Neural progenitor cell (in vitro differentiated cells): ENCODE data around the gene TOX2. TPM values are rescaled to one million over a fixed set of nuclear protein-coding genes. Genes with fewer than 3 reads are reported as not detected.

Experiments used
- DNase-seq: peaks from one replicate; pipeline ENCODE4 v3.0.0-alpha.2; 2016; ENCODE audit warnings: low spot score
- H2AFZ ChIP-seq: fragments of 200-600 bp; sonication (generic); replicated peaks from 2 replicates; pipeline ENCODE4 v1.6.1; 2016; ENCODE audit warnings: antibody characterized with exemption
- H3F3A ChIP-seq: fragments of 200-600 bp; sonication (generic); 2 replicates; pipeline ENCODE4 v1.6.1; 2016; ENCODE audit warnings: antibody characterized with exemption, low read depth
- H3K27ac ChIP-seq: fragments of 200-600 bp; sonication (generic); 2 replicates; pipeline ENCODE4 v1.5.1; 2016; ENCODE audit warnings: mild to moderate bottlenecking
- H3K27me3 ChIP-seq: fragments of 200-600 bp; sonication (generic); 2 replicates; pipeline ENCODE4 v1.6.1; 2016; ENCODE audit warnings: mild to moderate bottlenecking, moderate library complexity
- H3K36me3 ChIP-seq: fragments of 200-600 bp; sonication (generic); 2 replicates; pipeline ENCODE4 v1.5.1; 2016
- H3K4me1 ChIP-seq: fragments of 200-600 bp; sonication (generic); 2 replicates; pipeline ENCODE4 v1.6.1; 2016; ENCODE audit warnings: mixed run types
- H3K4me2 ChIP-seq: fragments of 200-600 bp; sonication (generic); 2 replicates; pipeline ENCODE4 v1.6.1; 2016
- H3K4me3 ChIP-seq: fragments of 200-600 bp; sonication (generic); 2 replicates; pipeline ENCODE4 v1.5.1; 2016
- H3K79me2 ChIP-seq: fragments of 200-600 bp; sonication (generic); 2 replicates; pipeline ENCODE4 v1.6.1; 2016; ENCODE audit warnings: low read depth
- H3K9ac ChIP-seq: fragments of 200-600 bp; sonication (generic); 2 replicates; pipeline ENCODE4 v1.6.1; 2016
- H3K9me3 ChIP-seq: fragments of 200-600 bp; sonication (generic); 2 replicates; pipeline ENCODE4 v1.5.1; 2016; ENCODE audit warnings: low read depth
- H4K20me1 ChIP-seq: fragments of 200-600 bp; sonication (generic); 2 replicates; pipeline ENCODE4 v1.6.1; 2016; ENCODE audit warnings: low read depth
- H3K27ac Mint-ChIP-seq: 3 replicates; pipeline ENCODE4 v1.8.0; 2021; ENCODE audit warnings: mixed read lengths
- H3K27me3 Mint-ChIP-seq: 2 replicates; pipeline ENCODE4 v1.8.0; 2022; ENCODE audit warnings: low read depth, mild to moderate bottlenecking, inconsistent platforms, moderate library complexity, mixed read lengths; ENCODE audit not compliant: insufficient read depth
- H3K36me3 Mint-ChIP-seq: 3 replicates; pipeline ENCODE4 v1.8.0; 2021; ENCODE audit warnings: mixed read lengths
- H3K4me1 Mint-ChIP-seq: 3 replicates; pipeline ENCODE4 v1.8.0; 2021; ENCODE audit warnings: mixed read lengths
- H3K4me3 Mint-ChIP-seq: 3 replicates; pipeline ENCODE4 v1.8.0; 2021; ENCODE audit warnings: mild to moderate bottlenecking, moderate library complexity, mixed read lengths
- H3K9me3 Mint-ChIP-seq: 3 replicates; pipeline ENCODE4 v1.8.0; 2020; ENCODE audit warnings: mixed read lengths
- EZH2 ChIP-seq: fragments of 200-600 bp; sonication (generic); IDR thresholded peaks from 2 replicates; pipeline ENCODE4 v1.6.1; 2017; ENCODE audit warnings: antibody characterized with exemption, mild to moderate bottlenecking, moderate library complexity
- EZH2phosphoT487 ChIP-seq: fragments of 200-600 bp; sonication (generic); IDR thresholded peaks from 2 replicates; pipeline ENCODE4 v1.6.1; 2017; ENCODE audit warnings: antibody characterized with exemption
- total RNA-seq: library from RNA; depleted of rRNA; stranded (reverse); fragments of >200 nt; gene quantifications from 2 replicates; pipeline ENCODE4 v1.2.3, GENCODE V29; 2015; ENCODE audit warnings: low replicate concordance
- TF ChIP-seq, protein P1 (sequence below): fragments of 200-600 bp; sonication (generic); IDR thresholded peaks from 2 replicates; pipeline ENCODE4 v1.5.1; 2017; ENCODE audit warnings: antibody characterized with exemption, mild to moderate bottlenecking

Gene TOX2
- total RNA-seq, 1 donor from 2014 or later, result not detected

DNA sequence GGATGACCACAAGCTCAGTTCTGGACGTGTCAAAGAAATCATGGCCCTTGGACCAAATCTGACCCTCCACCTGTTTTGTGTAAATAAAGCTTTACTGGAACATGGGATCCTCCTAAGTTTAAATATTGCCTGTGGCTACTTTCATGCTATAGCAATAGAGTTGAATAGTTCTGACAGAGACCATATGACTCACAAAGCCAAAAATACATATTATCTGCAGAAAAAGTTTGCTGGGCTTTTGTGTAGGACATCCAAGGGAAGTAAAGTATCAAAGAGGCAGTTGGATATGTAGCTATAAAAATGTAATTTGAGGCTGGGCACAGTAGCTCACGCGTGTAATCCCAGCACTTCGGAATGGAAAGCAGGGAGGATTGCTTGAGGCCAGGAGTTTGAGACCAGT, 78.9 kb downstream of the TOX2 start:
- Histone ChIP-seq H3K4me3 (no peak overlapping the region), H3F3A (no peaks in the 10 kb centered on the region), H4K20me1 (no peaks in the 10 kb centered on the region), H3K27ac (no peak overlapping the region), H3K79me2 (no peaks in the 10 kb centered on the region), H3K4me1 (no peaks in the 10 kb centered on the region), H3K4me2 (no peak overlapping the region), H3K36me3 (no peaks in the 10 kb centered on the region), H3K9me3 (no peaks in the 10 kb centered on the region), H3K27me3 (no peaks in the 10 kb centered on the region), H2AFZ (no peak overlapping the region), H3K9ac (no peak overlapping the region)
- Mint-ChIP-seq H3K27me3 (peaks cover 6% of the 10 kb centered on the region), H3K9me3 (peaks cover 4% of the 10 kb centered on the region), H3K36me3 (no peaks in the 10 kb centered on the region), H3K4me1 (no peaks in the 10 kb centered on the region), H3K27ac (no peak overlapping the region), H3K4me3 (no peak overlapping the region)
- no peak for DNase-seq
- TF ChIP-seq, protein P1, sequence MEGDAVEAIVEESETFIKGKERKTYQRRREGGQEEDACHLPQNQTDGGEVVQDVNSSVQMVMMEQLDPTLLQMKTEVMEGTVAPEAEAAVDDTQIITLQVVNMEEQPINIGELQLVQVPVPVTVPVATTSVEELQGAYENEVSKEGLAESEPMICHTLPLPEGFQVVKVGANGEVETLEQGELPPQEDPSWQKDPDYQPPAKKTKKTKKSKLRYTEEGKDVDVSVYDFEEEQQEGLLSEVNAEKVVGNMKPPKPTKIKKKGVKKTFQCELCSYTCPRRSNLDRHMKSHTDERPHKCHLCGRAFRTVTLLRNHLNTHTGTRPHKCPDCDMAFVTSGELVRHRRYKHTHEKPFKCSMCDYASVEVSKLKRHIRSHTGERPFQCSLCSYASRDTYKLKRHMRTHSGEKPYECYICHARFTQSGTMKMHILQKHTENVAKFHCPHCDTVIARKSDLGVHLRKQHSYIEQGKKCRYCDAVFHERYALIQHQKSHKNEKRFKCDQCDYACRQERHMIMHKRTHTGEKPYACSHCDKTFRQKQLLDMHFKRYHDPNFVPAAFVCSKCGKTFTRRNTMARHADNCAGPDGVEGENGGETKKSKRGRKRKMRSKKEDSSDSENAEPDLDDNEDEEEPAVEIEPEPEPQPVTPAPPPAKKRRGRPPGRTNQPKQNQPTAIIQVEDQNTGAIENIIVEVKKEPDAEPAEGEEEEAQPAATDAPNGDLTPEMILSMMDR, result no peak
- TF ChIP-seq EZH2, result no peak
- no peak for TF ChIP-seq EZH2phosphoT487

DNA sequence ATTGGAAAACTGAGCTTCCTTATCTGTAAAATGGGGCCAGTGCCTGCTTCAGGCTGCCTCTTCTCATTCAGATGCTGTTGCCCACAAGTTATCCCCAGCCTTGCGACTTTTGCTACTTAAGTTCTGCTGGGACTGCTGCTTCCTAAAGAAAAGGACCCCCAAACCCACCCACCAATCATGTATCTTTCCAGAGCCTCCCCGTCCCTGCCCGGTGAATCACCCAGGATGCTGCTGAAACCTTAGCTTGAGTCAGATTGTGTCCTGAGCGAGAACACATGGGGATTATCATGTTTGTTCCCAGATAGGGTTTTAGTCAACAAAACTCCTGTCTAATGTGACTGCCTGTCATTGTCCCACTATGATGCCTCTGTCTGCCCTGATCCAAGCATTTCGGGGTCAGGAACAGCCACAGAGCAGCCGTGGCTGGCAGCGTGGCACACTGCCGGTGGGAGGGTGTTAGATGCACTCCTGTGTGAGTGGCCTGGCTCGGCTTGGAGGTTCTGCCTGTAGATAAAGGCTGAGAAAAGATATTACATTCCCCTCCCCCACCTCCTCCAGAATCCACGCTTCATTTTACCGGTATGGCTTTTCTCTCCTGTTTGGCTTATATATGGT, 79.9 kb downstream of the TOX2 start:
- Histone ChIP-seq H3K79me2 (no peaks in the 10 kb centered on the region), H4K20me1 (no peaks in the 10 kb centered on the region), H3K4me3 (no peak overlapping the region), H2AFZ (no peak overlapping the region), H3K36me3 (no peaks in the 10 kb centered on the region), H3K27ac (no peak overlapping the region), H3K9me3 (no peaks in the 10 kb centered on the region), H3K4me2 (no peak overlapping the region), H3F3A (no peaks in the 10 kb centered on the region), H3K27me3 (no peaks in the 10 kb centered on the region), H3K4me1 (no peaks in the 10 kb centered on the region), H3K9ac (no peak overlapping the region)
- no peak for TF ChIP-seq EZH2
- TF ChIP-seq, protein P1, result no peak
- TF ChIP-seq EZH2phosphoT487, result no peak
- Mint-ChIP-seq H3K36me3 (no peaks in the 10 kb centered on the region), H3K4me3 (no peak overlapping the region), H3K27me3 (peaks cover 6% of the 10 kb centered on the region), H3K9me3 (peaks cover 4% of the 10 kb centered on the region), H3K27ac (no peak overlapping the region), H3K4me1 (no peaks in the 10 kb centered on the region)
- DNase-seq, result no peak

DNA sequence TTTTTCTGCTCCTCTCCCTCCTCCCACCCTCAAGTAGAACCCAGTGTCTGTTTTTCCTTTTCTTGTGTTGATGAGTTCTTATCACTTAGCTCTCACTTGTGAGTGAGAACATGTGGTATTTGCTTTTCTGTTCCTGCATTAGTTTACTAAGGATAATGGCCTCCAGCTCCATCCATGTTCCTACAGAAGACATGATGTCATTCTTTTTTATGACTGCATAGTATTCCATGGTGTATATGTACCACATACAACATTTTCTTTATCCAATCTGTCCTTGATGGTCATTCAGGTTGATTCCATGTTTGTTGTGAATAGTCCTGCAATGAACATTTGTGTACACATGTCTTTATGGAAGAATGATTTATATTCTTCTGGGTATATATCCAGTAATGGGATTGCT, 81.0 kb downstream of the TOX2 start:
- no peaks in the 10 kb centered on the region for H3K79me2 ChIP-seq
- no peaks in the 10 kb centered on the region for H3K9me3 Mint-ChIP-seq
- no peak overlapping the region for H3K4me3 ChIP-seq
- no peaks in the 10 kb centered on the region for H3K36me3 Mint-ChIP-seq
- H2AFZ ChIP-seq, result no peak overlapping the region
- H4K20me1 ChIP-seq, result no peaks in the 10 kb centered on the region
- TF ChIP-seq, protein P1, result no peak
- no peak for TF ChIP-seq EZH2phosphoT487
- TF ChIP-seq EZH2, result no peak
- H3F3A ChIP-seq, result no peaks in the 10 kb centered on the region
- no peaks in the 10 kb centered on the region for H3K36me3 ChIP-seq
- H3K27ac ChIP-seq, result no peak overlapping the region
- H3K4me1 Mint-ChIP-seq, result no peaks in the 10 kb centered on the region
- H3K27ac Mint-ChIP-seq, result no peak overlapping the region
- no peaks in the 10 kb centered on the region for H3K4me1 ChIP-seq
- H3K9me3 ChIP-seq, result no peaks in the 10 kb centered on the region
- no peak overlapping the region for H3K4me2 ChIP-seq
- no peak overlapping the region for H3K9ac ChIP-seq
- H3K4me3 Mint-ChIP-seq, result no peak overlapping the region
- H3K27me3 ChIP-seq, result no peaks in the 10 kb centered on the region
- H3K27me3 Mint-ChIP-seq, result no peaks in the 10 kb centered on the region
- DNase-seq, result no peak
